ENCODE results near the gene OR52A1.
"Not testable (repeated sequence)": the region's sequence is repeated elsewhere in the genome, so short reads cannot be mapped to it uniquely, and the experiment has no call there.

Gene OR52A1

GRCh38 chr11:5154657-5155056, at the start of gene OR52A1:
OR52A1 (minus strand) TSS chr11:5154757; CDS start chr11:5152369, 2,388 bp downstream.
- no peak for DNase-seq

- DNase-seq, result peak; percentile 36
These were observed 48.8 kb upstream of the OR52A1 start for GRCh38 chr11:5203366-5203765.

GRCh38 chr11:5200582-5200981, 46.0 kb upstream of the OR52A1 start, which contains the start of gene OR51V1:
OR51V1 (minus strand) TSS chr11:5200682; CDS start chr11:5200682, 0 bp downstream.
- no peak for DNase-seq

GRCh38 chr11:5198285-5198684, 43.7 kb upstream of the OR52A1 start:
- no peak for DNase-seq

GRCh38 chr11:5197536-5197935, 43.0 kb upstream of the OR52A1 start:
- no peak for DNase-seq

GRCh38 chr11:5196731-5197130, 42.2 kb upstream of the OR52A1 start:
- no peak for DNase-seq

- DNase-seq, result no peak
These were observed 41.5 kb upstream of the OR52A1 start for GRCh38 chr11:5196067-5196466.

- DNase-seq, result no peak
These were observed 38.2 kb upstream of the OR52A1 start for GRCh38 chr11:5192738-5193137.

- DNase-seq, result no peak
These were observed 33.6 kb upstream of the OR52A1 start for GRCh38 chr11:5188201-5188600.

GRCh38 chr11:5178046-5178837, 23.7 kb upstream of the OR52A1 start:
- DNase-seq, result no peak

GRCh38 chr11:5174934-5175333, 20.4 kb upstream of the OR52A1 start:
- DNase-seq, result no peak

- no peak for DNase-seq
These were observed 17.3 kb upstream of the OR52A1 start for GRCh38 chr11:5171856-5172255.

GRCh38 chr11:5165898-5166297, 11.3 kb upstream of the OR52A1 start:
- DNase-seq, result not testable (repeated sequence)

GRCh38 chr11:5164807-5165206, 10.2 kb upstream of the OR52A1 start:
- DNase-seq, result not testable (repeated sequence)

- DNase-seq, result not testable (repeated sequence)
These were observed 6.5 kb upstream of the OR52A1 start for GRCh38 chr11:5161045-5161444.

- not testable (repeated sequence) for DNase-seq
These were observed 5.7 kb upstream of the OR52A1 start for GRCh38 chr11:5160217-5160616.

GRCh38 chr11:5159806-5160205, 5.2 kb upstream of the OR52A1 start:
- DNase-seq, result no peak

GRCh38 chr11:5153574-5154431, 754 bp downstream of the OR52A1 start:
- no peak for DNase-seq

- DNase-seq, result no peak
These were observed 2.8 kb downstream of the OR52A1 start for GRCh38 chr11:5151713-5152153.

GRCh38 chr11:5144206-5144605, 10.4 kb downstream of the OR52A1 start:
- peak; percentile 53 for DNase-seq

- DNase-seq, result no peak
These were observed 16.6 kb downstream of the OR52A1 start, which contains the start of gene OR52A5 for GRCh38 chr11:5137996-5138395. OR52A5 (minus strand) TSS chr11:5138356; CDS start chr11:5132642, 5,714 bp downstream.

GRCh38 chr11:5137014-5137413, 17.5 kb downstream of the OR52A1 start:
- no peak for DNase-seq

- DNase-seq, result no peak
These were observed 18.3 kb downstream of the OR52A1 start for GRCh38 chr11:5136261-5136660.
